GM12872 (cell line): ENCODE results near the gene CCDC78.

Source experiments
- TF ChIP-seq, protein P1 (sequence below): IDR thresholded peaks from 3 replicates; pipeline ENCODE4 v1.5.1; 2011; ENCODE audit warnings: low read depth, mild to moderate bottlenecking, low read length, moderate library complexity; ENCODE audit not compliant: insufficient read depth

The CCDC78 gene

DNA sequence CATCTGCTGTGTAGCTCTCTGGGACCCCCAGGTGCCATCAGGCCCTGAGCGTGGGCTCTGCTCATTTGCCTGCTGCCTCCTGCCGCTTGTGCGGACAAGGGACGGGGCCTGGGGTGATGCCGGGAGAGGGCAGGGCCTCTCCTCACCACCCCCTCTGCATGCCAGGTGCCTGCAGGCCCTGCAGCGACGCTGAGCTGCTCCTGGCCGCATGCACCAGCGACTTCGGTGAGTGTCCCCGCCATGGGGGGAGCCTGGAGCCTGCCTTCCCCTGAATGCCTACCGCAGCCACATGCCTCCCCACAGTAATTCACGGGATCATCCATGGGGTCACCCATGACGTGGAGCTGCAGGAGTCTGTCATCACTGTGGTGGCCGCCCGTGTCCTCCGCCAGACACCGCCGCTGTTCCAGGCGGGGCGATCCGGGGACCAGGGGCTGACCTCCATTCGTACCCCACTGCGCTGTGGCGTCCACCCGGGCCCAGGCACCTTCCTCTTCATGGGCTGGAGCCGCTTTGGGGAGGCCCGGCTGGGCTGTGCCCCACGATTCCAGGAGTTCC is 9.4 kb downstream of the CCDC78 start:
- TF ChIP-seq, protein P1, sequence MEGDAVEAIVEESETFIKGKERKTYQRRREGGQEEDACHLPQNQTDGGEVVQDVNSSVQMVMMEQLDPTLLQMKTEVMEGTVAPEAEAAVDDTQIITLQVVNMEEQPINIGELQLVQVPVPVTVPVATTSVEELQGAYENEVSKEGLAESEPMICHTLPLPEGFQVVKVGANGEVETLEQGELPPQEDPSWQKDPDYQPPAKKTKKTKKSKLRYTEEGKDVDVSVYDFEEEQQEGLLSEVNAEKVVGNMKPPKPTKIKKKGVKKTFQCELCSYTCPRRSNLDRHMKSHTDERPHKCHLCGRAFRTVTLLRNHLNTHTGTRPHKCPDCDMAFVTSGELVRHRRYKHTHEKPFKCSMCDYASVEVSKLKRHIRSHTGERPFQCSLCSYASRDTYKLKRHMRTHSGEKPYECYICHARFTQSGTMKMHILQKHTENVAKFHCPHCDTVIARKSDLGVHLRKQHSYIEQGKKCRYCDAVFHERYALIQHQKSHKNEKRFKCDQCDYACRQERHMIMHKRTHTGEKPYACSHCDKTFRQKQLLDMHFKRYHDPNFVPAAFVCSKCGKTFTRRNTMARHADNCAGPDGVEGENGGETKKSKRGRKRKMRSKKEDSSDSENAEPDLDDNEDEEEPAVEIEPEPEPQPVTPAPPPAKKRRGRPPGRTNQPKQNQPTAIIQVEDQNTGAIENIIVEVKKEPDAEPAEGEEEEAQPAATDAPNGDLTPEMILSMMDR: no peak

GRCh38 chr16:716200-716568 is 10.1 kb downstream of the CCDC78 start:
- TF ChIP-seq, protein P1: no peak

DNA sequence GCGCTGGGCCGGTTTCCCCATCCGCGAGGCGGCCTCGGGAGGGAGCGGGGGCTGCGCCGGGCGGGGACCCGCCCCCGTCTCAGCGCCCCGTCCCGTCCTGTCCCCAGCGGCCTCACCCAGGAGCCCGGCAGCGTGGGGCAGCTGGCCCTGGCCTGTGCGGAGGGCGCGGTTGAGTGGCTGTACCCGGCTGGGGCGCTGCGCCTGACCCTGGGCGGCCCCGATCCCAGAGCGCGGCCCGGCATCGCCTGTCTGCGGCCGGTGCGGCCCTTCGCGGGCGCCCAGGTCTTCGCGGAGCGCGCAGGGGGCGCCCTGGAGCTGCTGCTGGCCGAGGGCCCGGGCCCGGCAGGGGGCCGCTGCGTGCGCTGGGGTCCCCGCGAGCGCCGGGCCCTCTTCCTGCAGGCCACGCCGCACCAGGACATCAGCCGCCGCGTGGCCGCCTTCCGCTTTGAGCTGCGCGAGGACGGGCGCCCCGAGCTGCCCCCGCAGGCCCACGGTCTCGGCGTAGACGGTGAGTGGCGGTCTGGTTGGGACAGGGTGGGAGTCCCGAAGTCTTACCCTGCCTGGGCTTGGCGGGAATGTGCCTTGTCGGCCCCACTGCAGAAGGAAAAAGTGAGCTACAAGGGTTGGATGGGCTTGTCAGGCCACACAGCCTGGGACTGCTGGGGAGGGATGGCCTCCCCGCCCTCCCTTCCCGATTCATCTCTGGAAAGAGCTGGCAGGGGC is 10.6 kb downstream of the CCDC78 start:
- TF ChIP-seq, protein P1: peak; percentile 17; the same call in 1 of the 3 replicates

DNA sequence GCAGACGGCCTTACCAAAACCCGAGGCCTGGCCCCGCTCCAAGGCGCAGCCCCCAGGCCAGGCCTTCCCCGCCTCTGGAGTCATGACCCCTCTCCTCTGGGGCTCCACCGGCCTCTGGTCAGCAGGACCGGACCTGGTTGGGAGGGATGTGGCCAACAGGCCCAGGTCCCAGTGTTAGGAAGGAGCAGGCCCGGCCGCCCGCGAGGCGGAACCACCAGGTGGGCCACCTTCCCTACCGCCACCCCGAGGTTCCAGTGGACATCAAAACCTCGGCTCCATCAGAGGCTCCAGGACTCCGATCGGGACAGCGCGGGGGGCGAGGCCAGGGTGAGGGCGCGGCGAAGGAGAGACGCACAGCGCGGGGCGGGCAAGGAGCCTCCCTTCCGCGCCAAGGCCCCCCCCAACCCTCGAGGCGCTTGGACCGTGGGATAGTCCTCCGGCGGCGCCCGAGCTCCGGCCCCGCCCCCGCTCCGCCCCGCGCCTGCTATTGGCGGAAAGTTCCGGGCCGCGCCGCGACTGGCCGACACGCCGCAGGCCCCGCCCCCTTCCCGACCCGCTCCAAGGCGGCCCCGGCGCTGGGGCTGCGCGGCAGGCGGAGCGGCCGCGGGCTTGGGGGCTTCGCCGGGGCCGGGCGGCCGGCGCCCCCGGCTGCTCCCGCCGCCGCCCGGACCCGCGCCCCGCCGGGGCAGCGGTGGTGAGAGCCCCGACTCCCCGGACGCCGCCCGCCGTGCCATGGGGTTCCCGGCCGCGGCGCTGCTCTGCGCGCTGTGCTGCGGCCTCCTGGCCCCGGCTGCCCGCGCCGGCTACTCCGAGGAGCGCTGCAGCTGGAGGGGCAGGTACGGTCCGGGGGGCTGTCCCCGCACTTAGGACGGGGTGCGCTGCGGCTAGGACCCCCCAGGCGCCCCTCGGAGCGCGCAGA is 11.4 kb downstream of the CCDC78 start, which contains the start of gene METRN:
TSS of gene METRN (plus strand) at position 561 of the 919 bp plus-strand sequence. CDS start at position 733, 172 bp downstream.
- TF ChIP-seq, protein P1: no peak

- TF ChIP-seq, protein P1: no peak
Measured at GRCh38 chr16:714079-714478, 12.2 kb downstream of the CCDC78 start.

DNA sequence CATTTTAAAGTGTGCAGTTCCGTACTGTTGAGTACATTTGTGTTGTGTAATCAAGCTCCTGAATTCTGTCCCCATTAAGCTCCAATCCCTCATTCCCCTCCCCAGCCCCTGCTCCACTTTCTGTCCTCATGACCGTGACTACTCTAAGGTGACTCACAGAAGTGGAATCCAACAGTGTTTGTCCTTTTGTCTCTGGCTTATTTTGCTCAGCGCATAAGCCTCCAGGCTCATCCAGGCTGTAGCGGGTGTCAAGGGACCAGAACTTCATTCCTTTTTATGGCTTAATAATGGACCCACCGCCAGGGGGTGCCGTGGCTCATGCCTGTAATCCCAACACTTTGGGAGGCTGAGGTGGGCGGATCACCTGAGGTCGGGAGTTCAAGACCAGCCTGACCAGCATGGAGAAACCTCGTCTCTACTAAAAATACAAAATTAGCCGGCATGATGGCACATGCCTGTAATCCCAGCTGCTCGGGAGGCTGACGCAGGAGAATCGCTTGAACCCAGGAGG is 13.4 kb downstream of the CCDC78 start:
- TF ChIP-seq, protein P1: peak; percentile 44; the same call in 2 of the 3 replicates
